Measurements from ENCODE around the gene TIMM17A.
"Not testable (repeated sequence)": the region's sequence is repeated elsewhere in the genome, so short reads cannot be mapped to it uniquely, and the experiment has no call there.

TIMM17A gene

GRCh38 chr1:201941420-201942128 lies 13.7 kb upstream of the TIMM17A start:
- DNase-seq = peak; percentile 99

DNA sequence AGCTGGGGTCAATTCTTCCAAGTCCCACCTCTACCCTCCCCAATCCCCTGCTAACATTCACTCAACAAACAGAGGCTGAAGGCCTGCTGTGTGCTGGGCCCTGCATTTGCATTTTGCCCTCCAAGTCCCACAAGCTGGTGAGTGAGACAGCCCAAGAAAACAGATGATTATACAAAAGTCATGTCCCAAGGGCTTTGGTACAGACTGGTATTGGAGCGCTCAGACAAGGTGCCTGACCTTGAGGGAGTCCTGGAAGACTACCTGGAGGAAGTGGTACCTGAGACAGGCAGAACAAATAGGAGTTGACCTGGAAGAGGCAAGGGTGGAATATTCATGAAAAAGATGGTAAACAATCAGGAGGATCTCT lies 13.2 kb upstream of the TIMM17A start:
- DNase-seq = no peak

- DNase-seq = peak; percentile 34
Observed at GRCh38 chr1:201944002-201944401, 11.3 kb upstream of the TIMM17A start.

DNA sequence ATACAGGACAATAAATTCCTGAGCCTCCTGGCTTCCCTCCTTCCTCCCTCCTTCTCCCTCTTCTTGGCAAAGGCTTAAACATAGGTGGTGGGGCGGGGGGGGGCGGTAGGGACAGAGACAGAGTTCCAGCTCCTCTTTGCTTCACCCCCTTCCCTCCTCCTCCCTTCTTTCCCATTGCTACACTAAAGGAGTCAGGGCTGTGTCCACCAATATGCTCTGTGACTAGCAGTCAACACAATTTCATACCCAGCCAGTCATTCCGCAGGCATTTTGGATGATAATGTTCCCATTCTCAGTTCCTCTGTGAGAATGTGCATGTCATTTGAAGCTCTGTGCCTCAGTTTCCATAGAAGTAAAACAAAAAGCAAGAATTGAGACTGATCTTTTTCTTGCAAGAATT lies 10.7 kb upstream of the TIMM17A start:
- DNase-seq = peak; percentile 63

GRCh38 chr1:201945157-201945556 lies 10.1 kb upstream of the TIMM17A start:
- DNase-seq = peak; percentile 80

DNA sequence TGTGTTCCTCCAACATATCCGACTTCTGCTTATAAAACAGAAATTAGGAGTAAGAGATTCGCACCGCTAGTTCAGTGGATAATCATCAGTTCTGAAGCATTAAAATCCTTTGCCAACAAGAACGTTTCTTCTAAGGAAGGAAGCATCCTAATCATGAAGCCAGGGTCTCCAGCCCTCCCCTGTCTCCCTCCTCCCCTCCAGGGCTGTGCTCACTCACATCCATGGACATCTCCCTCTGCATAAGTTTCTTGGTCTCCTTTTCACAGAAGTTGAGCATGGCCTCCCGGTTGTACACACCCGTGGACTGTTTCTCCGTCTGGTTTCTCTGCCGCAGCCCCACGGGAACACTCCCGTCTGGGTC lies 9.5 kb upstream of the TIMM17A start:
- DNase-seq = peak; percentile 50

DNA sequence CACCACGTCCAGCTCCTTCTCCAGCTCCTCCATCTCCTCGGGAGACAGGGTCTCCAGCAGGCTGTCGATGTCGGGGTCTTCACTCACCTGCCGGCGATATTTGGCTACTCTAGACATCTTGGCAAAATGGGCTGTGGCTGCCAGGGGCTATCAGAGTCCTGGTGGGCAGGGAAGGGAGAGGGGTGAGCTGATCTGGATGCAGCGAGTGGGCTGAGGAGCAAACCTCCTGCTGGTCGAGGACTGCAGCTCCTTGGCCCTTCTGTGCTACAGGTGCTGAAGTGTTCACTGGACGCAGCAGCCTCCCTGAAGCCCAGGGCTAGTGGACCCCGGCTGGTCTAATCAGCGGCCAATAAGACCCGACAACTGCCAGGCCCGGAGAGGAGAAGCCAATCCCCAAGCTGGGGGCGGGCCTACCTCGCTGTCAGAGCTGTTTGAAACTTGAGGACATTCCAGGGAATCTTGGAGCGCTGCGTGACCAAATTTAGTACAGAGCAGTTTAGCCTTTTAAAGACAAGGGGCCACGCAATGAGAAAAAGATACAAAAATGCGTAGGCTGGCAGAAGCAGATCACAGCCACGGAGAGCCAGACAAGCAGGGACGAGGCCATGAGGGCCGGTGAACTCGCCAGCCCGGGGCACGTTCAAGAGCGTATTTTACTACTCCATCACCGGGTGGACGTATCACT lies 8.9 kb upstream of the TIMM17A start, which contains the start of gene LMOD1:
Gene LMOD1, minus strand, starts transcription at position 325 of the 685 bp plus-strand sequence. Its CDS starts 208 bp downstream, at position 117.
- DNase-seq = peak; percentile 96

GRCh38 chr1:201947697-201948008 lies 7.7 kb upstream of the TIMM17A start:
- no peak for DNase-seq

DNA sequence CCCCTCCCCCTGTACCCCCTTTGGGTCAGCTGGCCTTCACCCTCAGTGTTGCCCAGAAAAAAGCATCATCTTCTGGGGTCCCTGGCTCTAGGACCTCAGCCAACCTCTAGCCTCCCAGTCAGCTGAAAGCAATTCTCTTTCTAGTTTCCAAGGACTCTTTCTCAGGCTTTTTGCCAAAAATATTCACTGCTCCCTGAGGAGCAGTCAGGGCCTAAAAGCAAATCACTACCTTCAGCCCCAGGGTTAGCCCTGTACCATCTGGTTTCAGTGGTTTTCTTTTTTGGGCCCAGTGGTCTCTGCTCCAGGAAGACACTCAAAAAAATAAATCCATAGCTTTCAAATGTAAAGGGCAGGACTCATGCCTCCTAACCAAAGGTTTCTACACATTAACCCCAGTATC lies 5.8 kb upstream of the TIMM17A start:
- DNase-seq = no peak

- peak; percentile 29 for DNase-seq
Observed at GRCh38 chr1:201954263-201955008, 867 bp upstream of the TIMM17A start.

- DNase-seq = peak; percentile 76
Observed at GRCh38 chr1:201955729-201956143, 433 bp downstream of the TIMM17A start.

DNA sequence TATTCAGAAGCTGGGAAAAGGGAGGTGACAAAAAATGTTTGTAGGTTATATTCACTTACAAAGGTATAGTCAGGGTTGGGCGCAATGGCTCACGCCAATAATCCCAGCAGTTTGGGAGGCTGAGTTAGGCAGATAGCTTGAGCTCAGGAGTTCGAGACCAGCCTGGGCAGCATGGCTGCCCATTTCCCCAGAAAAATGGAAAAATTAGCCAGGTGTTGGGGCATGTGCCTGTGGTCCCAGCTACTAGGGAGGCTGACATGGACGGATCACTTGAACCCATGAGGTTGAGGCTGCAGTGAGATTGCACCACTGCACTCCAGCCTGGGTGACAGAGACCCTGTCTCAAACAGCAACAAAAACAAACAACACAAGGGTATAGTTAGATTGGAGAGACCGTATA lies 3.0 kb downstream of the TIMM17A start:
- DNase-seq = no peak

DNA sequence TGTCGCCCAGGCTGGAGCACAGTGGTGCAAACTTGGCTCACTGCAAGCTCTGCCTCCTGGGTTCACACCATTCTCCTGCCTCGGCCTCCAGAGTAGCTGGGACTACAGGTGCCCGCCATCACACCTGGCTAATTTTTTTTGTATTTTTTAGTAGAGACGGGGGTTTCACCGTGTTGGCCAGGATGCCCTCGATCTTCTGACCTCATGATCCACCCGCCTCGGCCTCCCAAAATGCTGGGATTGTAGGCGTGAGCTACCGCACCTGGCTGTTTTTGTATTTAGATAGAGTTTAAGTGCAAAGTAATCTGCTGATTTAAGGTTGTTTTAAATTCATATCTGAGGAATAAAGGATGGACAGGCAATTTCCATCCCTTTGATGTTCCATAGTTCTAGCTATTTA lies 7.1 kb downstream of the TIMM17A start:
- not testable (repeated sequence) for DNase-seq

- DNase-seq = no peak
Observed at GRCh38 chr1:201964261-201964660, 9.0 kb downstream of the TIMM17A start.

GRCh38 chr1:201966171-201966570 lies 10.9 kb downstream of the TIMM17A start:
- DNase-seq = no peak

DNA sequence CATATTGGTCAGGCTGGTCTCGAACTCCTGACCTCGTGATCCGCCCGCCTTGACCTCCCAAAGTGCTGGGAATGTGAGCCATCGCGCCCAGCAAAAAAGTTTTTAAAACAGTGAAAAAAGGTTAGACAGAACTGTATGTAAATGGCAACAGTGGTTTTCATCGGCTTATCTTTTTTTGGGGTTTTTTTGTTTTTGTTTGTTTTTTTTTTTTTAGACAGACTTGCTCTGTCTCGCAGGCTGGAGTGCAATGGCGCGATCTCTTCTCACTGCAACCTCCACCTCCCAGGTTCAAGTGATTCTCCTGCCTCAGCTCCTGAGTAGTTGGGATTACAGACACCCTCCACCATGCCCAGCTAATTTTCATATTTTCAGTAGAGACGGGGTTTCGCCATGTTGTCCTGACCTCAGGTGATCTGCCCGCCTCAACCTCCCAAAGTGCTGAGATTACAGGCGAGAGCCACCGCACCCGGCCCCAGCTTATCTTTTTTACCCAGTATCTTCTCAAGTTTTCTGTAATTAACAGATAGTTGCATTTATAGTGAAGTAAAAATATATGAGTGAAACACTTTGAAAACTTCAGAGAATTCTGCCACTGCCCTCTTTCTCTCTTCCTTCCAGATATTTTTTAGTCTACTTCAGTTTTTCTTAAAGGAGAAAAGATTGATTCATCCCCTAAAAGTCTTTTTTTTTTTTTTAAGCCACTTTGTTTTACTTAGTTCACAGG lies 13.1 kb downstream of the TIMM17A start:
- no peak for DNase-seq

GRCh38 chr1:201970334-201971159 lies 15.2 kb downstream of the TIMM17A start:
- peak; percentile 23 for DNase-seq

- DNase-seq = peak; percentile 79
Observed at GRCh38 chr1:201982082-201982622, 26.8 kb downstream of the TIMM17A start.

DNA sequence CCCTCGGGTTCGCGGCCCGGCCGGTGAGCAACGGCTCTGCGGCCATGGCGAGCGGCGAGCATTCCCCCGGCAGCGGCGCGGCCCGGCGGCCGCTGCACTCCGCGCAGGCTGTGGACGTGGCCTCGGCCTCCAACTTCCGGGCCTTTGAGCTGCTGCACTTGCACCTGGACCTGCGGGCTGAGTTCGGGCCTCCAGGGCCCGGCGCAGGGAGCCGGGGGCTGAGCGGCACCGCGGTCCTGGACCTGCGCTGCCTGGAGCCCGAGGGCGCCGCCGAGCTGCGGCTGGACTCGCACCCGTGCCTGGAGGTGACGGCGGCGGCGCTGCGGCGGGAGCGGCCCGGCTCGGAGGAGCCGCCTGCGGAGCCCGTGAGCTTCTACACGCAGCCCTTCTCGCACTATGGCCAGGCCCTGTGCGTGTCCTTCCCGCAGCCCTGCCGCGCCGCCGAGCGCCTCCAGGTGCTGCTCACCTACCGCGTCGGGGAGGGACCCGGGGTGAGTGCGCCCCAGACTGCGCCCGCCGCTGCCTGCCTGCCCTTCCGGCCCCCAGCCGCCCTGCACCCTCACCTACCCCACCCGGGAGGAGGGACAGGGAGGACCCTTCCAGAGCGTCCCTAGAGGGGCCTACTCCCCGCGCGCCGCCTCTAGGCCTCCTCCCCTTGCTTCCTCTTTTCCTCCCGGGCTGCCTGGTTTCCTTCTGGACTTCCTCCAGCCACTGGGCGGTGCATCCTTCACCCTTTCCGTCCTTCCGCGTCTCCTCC lies 27.5 kb downstream of the TIMM17A start, which contains the start of gene RNPEP:
Gene RNPEP, plus strand, starts transcription at position 26 of the 757 bp plus-strand sequence. Its CDS starts 19 bp downstream, at position 45.
- DNase-seq = peak; percentile 92

GRCh38 chr1:201983380-201983805 lies 28.1 kb downstream of the TIMM17A start:
- DNase-seq = no peak

GRCh38 chr1:201984446-201984845 lies 29.1 kb downstream of the TIMM17A start:
- no peak for DNase-seq

All from NCI-H82 (cell line).